A549 (cell line): ENCODE data around the gene B9D1. TPM values are rescaled to one million over a fixed set of nuclear protein-coding genes. Genes with fewer than 3 reads are reported as not detected.
A peak's percentile ranks its signal among the peaks of the same experiment; 100 is the strongest.

Source experiments
- ATAC-seq, 2 experiments: fragments of 200-7000 bp in 1 of 2; fragments of >200 bp in 1 of 2; cut with Nextera tagmentation in 1 of 2; cut with Tn5 transposase in 1 of 2; 3 replicates each; pipeline versions ENCODE4 v1.8.0 to v1.9.1; 2018 to 2020; ENCODE audit warnings: mild to moderate bottlenecking in 1 of 2, moderate library complexity in 1 of 2
- CTCF ChIA-PET: fragments of 300-600 bp; sonication (Branson Sonifier 250); formaldehyde crosslinking; extraction: SDS; loops from one replicate; lab custom pipeline; 2021; ENCODE audit warnings: antibody characterized with exemption, inconsistent platforms; lab: Yijun Ruan, JAX
- POLR2A ChIA-PET: fragments of 350-600 bp; formaldehyde crosslinking; extraction: SDS; loops from one replicate; lab custom pipeline; 2021; ENCODE audit warnings: antibody characterized with exemption, inconsistent platforms; lab: Yijun Ruan, JAX
- DNase-seq, 2 experiments: peaks; one replicate each; pipeline versions ENCODE4 v3.0.0 to v3.0.0-alpha.2; 2011 to 2016; ENCODE audit warnings: low read depth in 1 of 2, low spot score in 1 of 2
- FAIRE-seq: peaks from 2 replicates; lab custom pipeline; 2011; peaks lifted over from hg19 to GRCh38; lab: Jason Lieb, UNC
- H3K27ac ChIP-seq, 2 experiments: fragments of >200 bp; sonication (Bioruptor Twin); formaldehyde crosslinking; 3 replicates each; pipeline ENCODE4 v1.5.1; 2016 to 2017
- H3K4me1 ChIP-seq: fragments of >200 bp; sonication (Bioruptor Twin); formaldehyde crosslinking; 3 replicates; pipeline ENCODE4 v1.6.1; 2016
- H3K4me2 ChIP-seq: fragments of >200 bp; sonication (Bioruptor Twin); formaldehyde crosslinking; 3 replicates; pipeline ENCODE4 v1.6.1; 2016
- H3K4me3 ChIP-seq: fragments of >200 bp; sonication (Bioruptor Twin); formaldehyde crosslinking; 3 replicates; pipeline ENCODE4 v1.5.1; 2016
- H3K9me3 ChIP-seq: fragments of >200 bp; sonication (Bioruptor Twin); formaldehyde crosslinking; 3 replicates; pipeline ENCODE4 v1.6.1; 2016
- BHLHE40 ChIP-seq: IDR thresholded peaks from 2 replicates; pipeline ENCODE4 v1.6.1; 2012; ENCODE audit warnings: low read depth, low read length, inconsistent platforms
- GATA3 ChIP-seq: IDR thresholded peaks from 2 replicates; pipeline ENCODE4 v1.6.1; 2012; ENCODE audit warnings: borderline replicate concordance
- JUNB ChIP-seq: fragments of >200 bp; sonication (Bioruptor Twin); formaldehyde crosslinking; IDR thresholded peaks from 2 replicates; pipeline ENCODE4 v1.6.1; 2016
- KDM1A ChIP-seq: fragments of 200-600 bp; sonication (generic); IDR thresholded peaks from 2 replicates; pipeline ENCODE4 v1.6.1; 2016; ENCODE audit warnings: low read depth, mild to moderate bottlenecking
- MAFK ChIP-seq: fragments of 450-650 bp; IDR thresholded peaks from 2 replicates; pipeline ENCODE4 v1.6.1; 2014; ENCODE audit not compliant: partially characterized antibody
- PHF8 ChIP-seq: fragments of 200-600 bp; sonication (generic); IDR thresholded peaks from 2 replicates; pipeline ENCODE4 v1.6.1; 2016; ENCODE audit warnings: low read depth, mild to moderate bottlenecking, antibody characterized with exemption, moderate library complexity, borderline replicate concordance
- RAD21 ChIP-seq, 2 experiments: fragments of >200 bp in 1 of 2; sonication (Bioruptor Twin) in 1 of 2; formaldehyde crosslinking in 1 of 2; IDR thresholded peaks in 1 of 2; conservative IDR thresholded peaks in 1 of 2; 2 replicates in 1 of 2; 3 replicates in 1 of 2; pipeline ENCODE4 v1.6.1; 2012 to 2018; ENCODE audit warnings: inconsistent platforms in 1 of 2
- RFX5 ChIP-seq: fragments of 450-650 bp; IDR thresholded peaks from 2 replicates; pipeline ENCODE4 v1.7.1; 2014; ENCODE audit warnings: antibody characterized with exemption, mild to moderate bottlenecking, moderate library complexity
- RNF2 ChIP-seq: fragments of 200-600 bp; sonication (generic); IDR thresholded peaks from 2 replicates; pipeline ENCODE4 v1.6.1; 2016; ENCODE audit warnings: low read depth, mild to moderate bottlenecking, antibody characterized with exemption, moderate library complexity, borderline replicate concordance
- ZFP36 ChIP-seq: fragments of 450-650 bp; IDR thresholded peaks from 2 replicates; pipeline ENCODE4 v1.6.1; 2014; ENCODE audit warnings: borderline replicate concordance; ENCODE audit not compliant: partially characterized antibody
- ZSCAN20 ChIP-seq: fragments of 250-450 bp; sonication (Bioruptor Pico); IDR thresholded peaks from 2 replicates; pipeline ENCODE4 v1.8.0; 2022; ENCODE audit warnings: mild to moderate bottlenecking, moderate library complexity
- WGBS: methylation state at CpG from one replicate; pipeline ENCODE4 v1.1.6; 2017; ENCODE audit errors: missing lambda C conversion rate; 5-methylcytosine and 5-hydroxymethylcytosine counted together
- polyA plus RNA-seq, 4 experiments: library from polyadenylated mRNA; depleted of rRNA in 3 of 4; stranded (reverse); fragments of >200 nt; fragmentation: RNase III in 1 of 4; extraction: RNeasy Plus Mini Kit Qiagen cat#74134 plus additional on column Dnase treatment in 1 of 4; gene quantifications; 2 replicates in 3 of 4; 3 replicates in 1 of 4; pipeline ENCODE4 v1.2.3, GENCODE V29; 2011 to 2017
- TF ChIP-seq, protein P1 (sequence below): IDR thresholded peaks from 2 replicates; pipeline ENCODE4 v1.6.1; 2012
- TF ChIP-seq, protein P2 (sequence below): fragments of >200 bp; sonication (Bioruptor Twin); formaldehyde crosslinking; IDR thresholded peaks from 3 replicates; pipeline ENCODE4 v1.6.1; 2016

The B9D1 gene
- polyA plus RNA-seq, 2 of the 4 experiments (the other 2 are of a cell fraction): 48.2 to 60.6 TPM

DNA sequence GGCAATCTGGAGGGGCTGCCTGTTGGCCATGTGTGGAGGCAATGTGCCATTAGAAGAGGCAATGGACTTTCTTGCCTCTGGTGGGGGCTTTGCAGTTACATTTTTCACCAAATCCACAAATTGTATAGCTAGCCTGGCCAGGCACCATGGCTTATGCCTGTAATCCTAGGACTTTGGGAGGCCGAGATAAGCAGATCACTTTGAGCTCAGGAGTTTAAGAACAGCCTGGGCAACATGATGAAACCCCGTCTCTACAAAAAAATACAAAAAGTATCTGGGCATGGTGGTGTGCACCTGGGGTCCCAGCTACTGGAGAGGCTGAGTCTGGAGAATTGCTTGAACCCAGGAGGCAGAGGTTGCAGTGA lies 45.8 kb upstream of the B9D1 start:
- CTCF ChIA-PET: interaction anchor here (1.0 to 6.3 kb wide), 3 partner anchors 20 to 46 kb away, joined by 3 to 35 read pairs (median 11); partner anchors contain the start of gene B9D1
- TF ChIP-seq MAFK: no peak
- no peak for TF ChIP-seq PHF8
- 95% methylated on average over 2 of the region's 2 CpGs for WGBS
- DNase-seq: no peak
- H3K9me3 ChIP-seq: no peaks in the 10 kb centered on the region
- H3K4me1 ChIP-seq: no peaks in the 10 kb centered on the region
- ATAC-seq: no peak
- H3K4me3 ChIP-seq: no peak overlapping the region
- H3K27ac ChIP-seq: no peak overlapping the region
- FAIRE-seq: no peak
- POLR2A ChIA-PET: no interaction called here
- H3K4me2 ChIP-seq: no peak overlapping the region

DNA sequence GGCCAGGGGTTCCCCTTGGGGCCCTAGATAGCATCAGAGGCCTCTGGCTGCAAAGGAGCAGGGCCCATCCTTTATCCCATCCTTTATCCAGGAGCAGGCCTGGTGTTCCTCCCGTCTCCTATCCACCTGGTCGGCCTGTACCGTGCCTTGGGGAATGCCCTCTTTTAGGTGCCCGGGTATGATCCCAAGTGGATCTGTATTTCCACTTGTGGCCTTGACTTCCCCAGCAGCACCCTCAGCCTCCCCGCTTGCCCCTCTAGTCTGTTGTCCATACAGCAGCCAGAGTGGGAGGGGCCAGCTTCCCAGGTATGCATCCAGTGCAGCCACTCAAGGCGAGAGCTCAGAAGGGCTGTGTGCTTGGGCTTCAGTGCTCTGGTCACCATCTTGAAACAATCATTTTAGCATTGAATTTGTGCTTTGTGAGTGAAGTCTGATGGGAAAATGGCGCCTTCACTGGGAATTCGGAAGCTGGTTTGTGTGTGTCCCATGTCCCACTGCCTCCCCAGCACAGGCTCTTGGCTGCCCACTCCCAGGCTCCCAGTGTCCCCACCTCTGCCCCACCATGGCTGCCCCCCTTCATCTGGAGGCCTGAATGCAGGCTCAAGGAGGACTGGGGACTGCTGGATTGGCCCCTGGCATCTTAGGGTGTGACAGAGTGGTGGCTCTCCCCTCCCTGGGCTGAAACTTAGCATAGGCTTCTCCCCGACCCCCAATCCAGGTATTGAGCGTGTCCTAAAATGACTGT lies 45.2 kb upstream of the B9D1 start:
- no peak overlapping the region for H3K4me2 ChIP-seq
- H3K27ac ChIP-seq: no peak overlapping the region
- no peak overlapping the region for H3K4me3 ChIP-seq
- no peaks in the 10 kb centered on the region for H3K4me1 ChIP-seq
- DNase-seq (no peak), FAIRE-seq (no peak), ATAC-seq (no peak)
- no peak for TF ChIP-seq RAD21 (conservative IDR thresholded peaks at IDR 0.05 in 1 of 2, IDR thresholded peaks at IDR 0.05 in 1 of 2)
- TF ChIP-seq RFX5: no peak
- no peak for TF ChIP-seq JUNB
- no peak for TF ChIP-seq GATA3
- POLR2A ChIA-PET: no interaction called here
- WGBS: 88% methylated on average over 10 of the region's 10 CpGs
- no peaks in the 10 kb centered on the region for H3K9me3 ChIP-seq
- CTCF ChIA-PET: interaction anchor here (0.7 to 6.3 kb wide), 3 partner anchors 25 to 45 kb away, joined by 4 to 35 read pairs (median 11); partner anchors contain the start of gene B9D1

- Histone ChIP-seq H3K27ac (no peak overlapping the region), H3K4me2 (no peak overlapping the region), H3K4me1 (no peaks in the 10 kb centered on the region), H3K4me3 (no peak overlapping the region), H3K9me3 (no peaks in the 10 kb centered on the region)
- DNase-seq (no peak), FAIRE-seq (no peak), ATAC-seq (no peak)
- 78% methylated on average over 5 of the region's 5 CpGs for WGBS
- ChIA-PET CTCF (interaction anchor here (1.1 to 2.4 kb wide), 4 partner anchors 16 to 43 kb away, joined by 3 to 10 read pairs (median 4); partner anchors contain the start of gene B9D1), POLR2A (no interaction called here)
- peak; percentile 12; the same call in 1 of the 2 replicates for TF ChIP-seq KDM1A
- no peak for TF ChIP-seq ZSCAN20
- peak; percentile 40 for TF ChIP-seq ZFP36
- no peak for TF ChIP-seq RNF2
- TF ChIP-seq BHLHE40: no peak
- TF ChIP-seq, protein P1, sequence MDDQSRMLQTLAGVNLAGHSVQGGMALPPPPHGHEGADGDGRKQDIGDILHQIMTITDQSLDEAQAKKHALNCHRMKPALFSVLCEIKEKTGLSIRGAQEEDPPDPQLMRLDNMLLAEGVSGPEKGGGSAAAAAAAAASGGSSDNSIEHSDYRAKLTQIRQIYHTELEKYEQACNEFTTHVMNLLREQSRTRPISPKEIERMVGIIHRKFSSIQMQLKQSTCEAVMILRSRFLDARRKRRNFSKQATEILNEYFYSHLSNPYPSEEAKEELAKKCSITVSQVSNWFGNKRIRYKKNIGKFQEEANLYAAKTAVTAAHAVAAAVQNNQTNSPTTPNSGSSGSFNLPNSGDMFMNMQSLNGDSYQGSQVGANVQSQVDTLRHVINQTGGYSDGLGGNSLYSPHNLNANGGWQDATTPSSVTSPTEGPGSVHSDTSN: no peak
Measured at GRCh38 chr17:19405114-19405513, 42.6 kb upstream of the B9D1 start.

GRCh38 chr17:19404264-19404663 lies 41.7 kb upstream of the B9D1 start:
- ChIA-PET CTCF (interaction anchor here (1.3 to 2.4 kb wide), 2 partner anchors 15 to 42 kb away, joined by 4 to 10 read pairs; partner anchors contain the start of gene B9D1), POLR2A (no interaction called here)
- ATAC-seq (no peak), DNase-seq (no peak), FAIRE-seq (no peak)
- no peak for TF ChIP-seq ZSCAN20
- TF ChIP-seq, protein P2, sequence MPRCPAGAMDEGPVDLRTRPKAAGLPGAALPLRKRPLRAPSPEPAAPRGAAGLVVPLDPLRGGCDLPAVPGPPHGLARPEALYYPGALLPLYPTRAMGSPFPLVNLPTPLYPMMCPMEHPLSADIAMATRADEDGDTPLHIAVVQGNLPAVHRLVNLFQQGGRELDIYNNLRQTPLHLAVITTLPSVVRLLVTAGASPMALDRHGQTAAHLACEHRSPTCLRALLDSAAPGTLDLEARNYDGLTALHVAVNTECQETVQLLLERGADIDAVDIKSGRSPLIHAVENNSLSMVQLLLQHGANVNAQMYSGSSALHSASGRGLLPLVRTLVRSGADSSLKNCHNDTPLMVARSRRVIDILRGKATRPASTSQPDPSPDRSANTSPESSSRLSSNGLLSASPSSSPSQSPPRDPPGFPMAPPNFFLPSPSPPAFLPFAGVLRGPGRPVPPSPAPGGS: no peak
- H3K4me3 ChIP-seq: no peak overlapping the region
- WGBS: 33% methylated on average over 1 of the region's 1 CpG
- H3K27ac ChIP-seq: no peak overlapping the region
- no peaks in the 10 kb centered on the region for H3K9me3 ChIP-seq
- no peak overlapping the region for H3K4me2 ChIP-seq
- no peaks in the 10 kb centered on the region for H3K4me1 ChIP-seq
